HEK293 (cell line): ENCODE data around the gene TMEM167B.

Experiments used
- CTCF ChIA-PET: fragments of 350-600 bp; formaldehyde crosslinking; extraction: SDS; loops from one replicate; lab custom pipeline; 2021; ENCODE audit warnings: antibody characterized with exemption; lab: Yijun Ruan, JAX
- POLR2A ChIA-PET: fragments of 300-600 bp; formaldehyde crosslinking; extraction: SDS; loops from one replicate; lab custom pipeline; 2020; ENCODE audit warnings: antibody characterized with exemption, inconsistent platforms; lab: Yijun Ruan, JAX
- H3K27ac ChIP-seq: fragments of 200-500 bp; sonication (Bioruptor generic); 2 replicates; pipeline ENCODE4 v1.5.1; 2014; ENCODE audit warnings: low read depth, low read length, control low read depth, inconsistent platforms; ENCODE audit errors: extremely low read depth
- H3K36me3 ChIP-seq, 2 experiments: fragments of 200-500 bp in 1 of 2; sonication (Bioruptor generic) in 1 of 2; 1 replicate in 1 of 2; 2 replicates in 1 of 2; pipeline ENCODE4 v1.5.1; 2014 to 2017; ENCODE audit warnings: inconsistent platforms in 2 of 2, low read length in 2 of 2; ENCODE audit not compliant: control insufficient read depth in 2 of 2, insufficient read depth in 1 of 2
- H3K4me1 ChIP-seq: fragments of 200-500 bp; sonication (Bioruptor generic); 2 replicates; pipeline ENCODE4 v1.5.1; 2014; ENCODE audit warnings: mild to moderate bottlenecking, low read length, inconsistent platforms; ENCODE audit not compliant: control insufficient read depth, insufficient read depth
- H3K4me3 ChIP-seq: 2 replicates; pipeline ENCODE4 v1.5.1; 2011; ENCODE audit warnings: low read depth, mild to moderate bottlenecking, control low read depth, low read length, moderate library complexity
- H3K9me3 ChIP-seq: fragments of 200-500 bp; sonication (Bioruptor generic); 2 replicates; pipeline ENCODE4 v1.5.1; 2014; ENCODE audit warnings: low read depth, low read length, inconsistent platforms; ENCODE audit not compliant: control insufficient read depth, insufficient read depth
- GLI4 ChIP-seq: fragments of 450-650 bp; formaldehyde crosslinking; IDR thresholded peaks from 2 replicates; pipeline ENCODE4 v1.5.1; 2016; ENCODE audit warnings: missing biosample characterization, missing genetic modification characterization
- MEIS1 ChIP-seq: sonication (generic); formaldehyde crosslinking; IDR thresholded peaks from 2 replicates; pipeline ENCODE4 v1.8.1; 2022; ENCODE audit warnings: missing genetic modification reagents, mild to moderate bottlenecking, borderline replicate concordance
- SCRT2 ChIP-seq: fragments of 450-650 bp; formaldehyde crosslinking; IDR thresholded peaks from 2 replicates; pipeline ENCODE4 v1.5.1; 2016; ENCODE audit warnings: missing biosample characterization, missing genetic modification characterization
- ZBTB26 ChIP-seq: fragments of 450-650 bp; formaldehyde crosslinking; optimal IDR thresholded peaks from 2 replicates; pipeline ENCODE3; 2016; ENCODE audit warnings: missing biosample characterization, mild to moderate bottlenecking, missing genetic modification characterization
- ZFP41 ChIP-seq: fragments of 450-650 bp; formaldehyde crosslinking; IDR thresholded peaks from 2 replicates; pipeline ENCODE4 v1.5.1; 2016; ENCODE audit warnings: missing biosample characterization, missing genetic modification characterization, borderline replicate concordance
- ZFP69B ChIP-seq: fragments of 450-650 bp; formaldehyde crosslinking; IDR thresholded peaks from 2 replicates; pipeline ENCODE4 v1.5.1; 2016; ENCODE audit warnings: missing biosample characterization, missing genetic modification characterization
- ZNF121 ChIP-seq: fragments of 450-650 bp; formaldehyde crosslinking; IDR thresholded peaks from 2 replicates; pipeline ENCODE4 v1.5.1; 2016; ENCODE audit warnings: missing biosample characterization, missing genetic modification characterization
- ZNF138 ChIP-seq: fragments of 450-650 bp; formaldehyde crosslinking; IDR thresholded peaks from 2 replicates; pipeline ENCODE4 v1.5.1; 2016; ENCODE audit warnings: missing biosample characterization, missing genetic modification characterization, borderline replicate concordance
- ZNF169 ChIP-seq: fragments of 450-650 bp; formaldehyde crosslinking; IDR thresholded peaks from 2 replicates; pipeline ENCODE4 v1.5.1; 2016; ENCODE audit warnings: missing biosample characterization, missing genetic modification characterization
- ZNF175 ChIP-seq: fragments of 450-650 bp; formaldehyde crosslinking; IDR thresholded peaks from 2 replicates; pipeline ENCODE4 v1.5.1; 2016; ENCODE audit warnings: missing biosample characterization, missing genetic modification characterization
- ZNF302 ChIP-seq: fragments of 450-650 bp; formaldehyde crosslinking; IDR thresholded peaks from 2 replicates; pipeline ENCODE4 v1.5.1; 2016; ENCODE audit warnings: missing biosample characterization, missing genetic modification characterization, low read depth
- ZNF324 ChIP-seq: fragments of 450-650 bp; formaldehyde crosslinking; IDR thresholded peaks from 2 replicates; pipeline ENCODE4 v1.5.1; 2016; ENCODE audit warnings: missing biosample characterization, missing genetic modification characterization
- ZNF335 ChIP-seq: fragments of 450-650 bp; formaldehyde crosslinking; conservative IDR thresholded peaks from 2 replicates; pipeline ENCODE4 v1.5.1; 2016; ENCODE audit warnings: missing biosample characterization, missing genetic modification characterization
- ZNF366 ChIP-seq: fragments of 450-650 bp; formaldehyde crosslinking; conservative IDR thresholded peaks from 2 replicates; pipeline ENCODE4 v1.5.1; 2016; ENCODE audit warnings: missing biosample characterization, missing genetic modification characterization
- ZNF391 ChIP-seq: fragments of 450-650 bp; formaldehyde crosslinking; IDR thresholded peaks from 2 replicates; pipeline ENCODE4 v1.5.1; 2016; ENCODE audit warnings: low read depth, missing biosample characterization, missing genetic modification characterization, borderline replicate concordance
- ZNF600 ChIP-seq: fragments of 450-650 bp; formaldehyde crosslinking; IDR thresholded peaks from 2 replicates; pipeline ENCODE4 v1.5.1; 2016; ENCODE audit warnings: missing biosample characterization, missing genetic modification characterization
- ZNF629 ChIP-seq: fragments of 450-650 bp; formaldehyde crosslinking; IDR thresholded peaks from 2 replicates; pipeline ENCODE4 v1.5.1; 2017; ENCODE audit warnings: missing biosample characterization, missing genetic modification characterization
- ZNF660 ChIP-seq: fragments of 450-650 bp; IDR thresholded peaks from 2 replicates; pipeline ENCODE4 v1.5.1; 2018; ENCODE audit warnings: missing biosample characterization, mild to moderate bottlenecking, missing genetic modification characterization
- ZNF677 ChIP-seq: fragments of 450-650 bp; IDR thresholded peaks from 2 replicates; pipeline ENCODE4 v1.5.0; 2018; ENCODE audit warnings: missing biosample characterization, mild to moderate bottlenecking, missing genetic modification characterization, moderate library complexity
- ZNF692 ChIP-seq: fragments of 450-650 bp; formaldehyde crosslinking; IDR thresholded peaks from 2 replicates; pipeline ENCODE4 v1.5.1; 2016; ENCODE audit warnings: missing biosample characterization, missing genetic modification characterization
- ZNF76 ChIP-seq: fragments of 450-650 bp; formaldehyde crosslinking; IDR thresholded peaks from 2 replicates; pipeline ENCODE4; 2016; ENCODE audit warnings: low read depth, missing biosample characterization, missing genetic modification characterization, borderline replicate concordance
- ZNF792 ChIP-seq: fragments of 450-650 bp; formaldehyde crosslinking; IDR thresholded peaks from 2 replicates; pipeline ENCODE4 v1.5.1; 2016; ENCODE audit warnings: missing biosample characterization, missing genetic modification characterization

Gene TMEM167B

DNA sequence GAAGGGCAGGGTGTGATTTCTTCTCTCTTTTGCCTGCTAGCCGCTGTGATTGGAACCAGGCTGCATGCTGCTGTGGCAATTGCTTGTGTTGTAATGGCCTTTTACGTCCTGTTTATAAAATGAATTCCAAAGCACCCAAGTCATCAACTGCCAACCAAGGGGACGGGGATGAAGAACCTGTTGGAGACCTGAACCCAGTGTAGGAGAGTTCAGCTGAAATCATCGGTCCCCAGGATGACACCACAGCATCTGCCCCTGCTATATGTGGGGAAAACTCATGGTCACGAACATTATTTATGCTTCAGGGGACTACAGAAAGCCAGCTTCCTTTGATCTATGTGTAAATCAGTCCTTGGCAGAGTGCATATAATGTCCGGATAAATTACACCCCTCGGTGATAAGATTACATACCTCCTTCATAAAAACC lies 3.8 kb downstream of the TMEM167B start (continued):
- TF ChIP-seq ZNF335 (tag by site-specific recombination), result peak; percentile 27; the same call in 1 of the 2 replicates
- peak; percentile 65 for TF ChIP-seq ZNF629
- peak; percentile 90 for TF ChIP-seq ZNF600 (tag by site-specific recombination)

DNA sequence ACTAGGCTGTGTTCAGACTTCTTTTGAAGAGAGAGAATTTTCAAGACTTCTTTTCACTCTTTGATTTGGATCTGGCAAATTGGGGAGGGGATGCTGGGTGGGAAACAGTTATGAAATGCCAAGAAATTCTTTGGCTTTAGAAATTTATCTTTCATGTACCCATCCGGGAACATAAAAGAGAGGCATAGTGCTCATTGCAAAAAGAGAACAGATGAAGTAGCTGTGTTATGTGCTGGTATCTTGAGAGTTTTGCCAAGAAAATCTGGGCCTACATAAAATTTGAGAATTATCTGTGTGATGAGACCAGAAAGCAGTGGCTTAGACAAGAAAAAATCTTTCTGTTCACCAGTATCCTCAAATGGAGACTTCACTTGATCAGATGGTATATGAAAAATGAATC lies 4.3 kb downstream of the TMEM167B start:
- CTCF ChIA-PET, result no interaction called here
- Histone ChIP-seq H3K4me3 (no peak overlapping the region), H3K27ac (no peak overlapping the region), H3K9me3 (no peaks in the 10 kb centered on the region)
- TF ChIP-seq ZNF138 (tag by site-specific recombination) (no peak), SCRT2 (no peak), ZNF366 (tag by site-specific recombination) (0 out of 2 replicates have a peak, but pooled peaks have one; percentile 9), ZNF169 (no peak)
- TF ChIP-seq, all 188 proteins: peak for 1
- Histone ChIP-seq H3K36me3 (peaks cover 3 to 28% of the 10 kb centered on the region in 2 experiments; a peak in 2 of 3 replicates), H3K4me1 (no peaks in the 10 kb centered on the region)
- POLR2A ChIA-PET, result interaction anchor here (1.1 to 1.4 kb wide), 2 partner anchors 19 to 53 kb away, joined by 3 to 4 read pairs; partner anchors contain the start of genes TAF13 and WDR47

DNA sequence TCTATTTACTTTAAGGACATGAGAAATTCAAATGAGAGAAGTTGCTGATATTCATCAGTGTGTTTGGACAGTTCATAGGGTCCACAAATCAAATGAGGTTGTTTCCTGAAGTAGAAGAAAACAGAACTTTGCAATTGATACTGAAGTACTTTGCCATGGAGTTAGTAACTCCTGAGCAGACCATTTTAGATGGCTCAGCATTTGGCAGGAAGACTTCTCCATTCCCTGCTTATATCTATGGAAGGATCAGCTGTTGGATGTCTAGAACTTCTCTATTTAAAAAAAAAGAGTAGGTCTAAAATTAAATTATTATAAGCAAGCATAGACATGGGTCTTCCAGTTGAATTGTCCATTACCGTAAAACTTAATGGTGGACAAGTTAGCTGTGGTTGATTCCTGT lies 5.1 kb downstream of the TMEM167B start:
- Histone ChIP-seq H3K4me1 (no peaks in the 10 kb centered on the region), H3K27ac (no peak overlapping the region), H3K4me3 (no peak overlapping the region), H3K36me3 (peaks cover 3 to 28% of the 10 kb centered on the region in 2 experiments; a peak in 2 of 3 replicates), H3K9me3 (no peaks in the 10 kb centered on the region)
- POLR2A ChIA-PET, result interaction anchor here (1.4 kb wide), 1 partner anchor 54 kb away, joined by 3 read pairs; the partner anchor contains the start of gene WDR47
- CTCF ChIA-PET, result interaction anchor here (1.4 kb wide), 1 partner anchor 17 kb away, joined by 6 read pairs; a partner anchor contains a TSS
- TF ChIP-seq MEIS1 (CRISPR knock-in tag), result no peak
- no peak for TF ChIP-seq ZNF302 (tag by site-specific recombination)
- no peak for TF ChIP-seq ZNF660 (tag by site-specific recombination)
- no peak for TF ChIP-seq ZNF792
- TF ChIP-seq ZNF391 (tag by site-specific recombination), result no peak

DNA sequence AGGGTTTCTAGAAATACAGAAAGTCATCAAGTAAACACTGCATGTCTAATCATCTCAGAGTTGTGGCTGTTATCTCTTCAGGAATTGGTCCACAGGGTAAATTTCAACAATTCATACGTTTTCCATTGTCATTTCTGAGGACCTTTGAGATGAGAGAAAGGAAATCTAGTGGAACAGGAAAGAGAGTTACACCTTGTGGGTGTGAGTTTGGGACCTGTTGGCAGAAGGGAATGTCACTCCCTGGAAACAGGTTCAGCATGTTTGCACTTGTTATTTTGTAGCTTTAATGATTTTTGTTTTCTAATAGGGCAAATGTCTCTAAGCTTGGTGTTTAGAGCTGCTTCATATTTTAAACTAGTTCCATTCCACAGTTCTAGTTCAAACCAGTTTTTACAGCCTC lies 5.6 kb downstream of the TMEM167B start:
- no peaks in the 10 kb centered on the region for H3K9me3 ChIP-seq
- ChIA-PET CTCF (interaction anchor here (1.4 kb wide), 1 partner anchor 16 kb away, joined by 6 read pairs; a partner anchor contains a TSS), POLR2A (interaction anchor here (1.4 kb wide), 1 partner anchor 54 kb away, joined by 3 read pairs; the partner anchor contains the start of gene WDR47)
- H3K4me3 ChIP-seq, result no peak overlapping the region
- peaks cover 3 to 28% of the 10 kb centered on the region in 2 experiments; a peak in 2 of 3 replicates for H3K36me3 ChIP-seq
- TF ChIP-seq SCRT2, result peak; percentile 77
- no peak for TF ChIP-seq GLI4 (tag by site-specific recombination)
- no peak overlapping the region for H3K27ac ChIP-seq
- H3K4me1 ChIP-seq, result no peaks in the 10 kb centered on the region

DNA sequence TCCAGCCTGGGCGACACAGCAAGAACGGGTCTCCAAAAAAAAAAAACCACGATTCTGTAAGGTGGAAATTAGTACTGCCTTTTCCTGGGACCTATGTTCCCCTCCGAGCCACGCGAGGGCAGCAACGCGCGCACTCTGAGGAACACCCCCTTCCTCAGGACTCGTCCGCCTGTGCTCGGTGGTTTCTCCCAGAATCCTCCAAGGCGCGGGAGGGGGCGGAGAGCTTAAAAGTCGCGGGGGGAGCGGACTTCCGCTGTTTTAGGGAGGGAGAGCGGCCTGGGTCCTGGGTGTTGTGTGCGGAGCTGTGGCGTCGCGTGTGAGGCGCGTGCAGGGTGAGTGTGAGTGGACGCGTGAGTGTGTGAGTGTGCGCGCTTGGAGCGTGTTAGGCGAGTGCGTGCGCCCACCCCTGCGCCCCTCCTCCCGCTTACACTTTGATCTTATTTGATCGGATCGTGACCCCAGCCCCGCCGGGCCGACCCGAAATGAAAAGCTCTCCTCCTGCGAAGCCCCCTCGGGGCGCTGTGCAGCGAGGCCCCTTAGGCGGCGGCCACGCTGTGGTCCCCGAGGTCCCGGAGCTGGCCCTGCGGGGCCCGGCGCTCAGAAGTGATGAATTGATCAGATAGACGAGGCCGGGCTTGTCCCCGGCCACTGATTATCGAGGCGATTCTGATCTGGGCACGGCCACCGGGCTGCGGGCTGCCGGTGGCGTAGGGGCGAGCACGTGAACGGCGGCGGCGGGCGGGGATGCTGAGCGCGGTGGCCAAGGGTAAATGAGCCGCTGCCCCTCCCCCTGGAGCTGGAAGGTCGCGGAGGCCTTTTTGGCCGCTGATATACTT lies 9.6 kb downstream of the TMEM167B start:
- H3K27ac ChIP-seq, result peak overlapping the region; percentile 86
- no peaks in the 10 kb centered on the region for H3K4me1 ChIP-seq
- ChIA-PET CTCF (interaction anchor here (0.6 to 2.8 kb wide), 35 partner anchors 8 to 520 kb away, joined by 3 to 44 read pairs (median 3); partner anchors contain the start of gene TMEM167B), POLR2A (interaction anchor here (0.5 to 2.4 kb wide), 66 partner anchors 8 to 1562 kb away, joined by 3 to 68 read pairs (median 4); partner anchors contain the start of genes ATXN7L2, CELSR2, CLCC1 and EEIG2)
- H3K36me3 ChIP-seq, result peaks cover 0 to 14% of the 10 kb centered on the region in 2 experiments; a peak in 2 of 3 replicates
- peak overlapping the region; percentile 82 for H3K4me3 ChIP-seq
- no peaks in the 10 kb centered on the region for H3K9me3 ChIP-seq
- TF ChIP-seq ZNF76 (tag by site-specific recombination) (peak; percentile 96), ZNF677 (no peak), ZNF121 (tag by site-specific recombination) (0 out of 2 replicates have a peak, but pooled peaks have one; percentile 35), ZNF692 (tag by site-specific recombination) (peak; percentile 86), ZNF600 (tag by site-specific recombination) (no peak), ZFP41 (no peak), ZFP69B (peak; percentile 77), ZNF324 (tag by site-specific recombination) (peak; percentile 90; the same call in 1 of the 2 replicates), ZBTB26 (tag by site-specific recombination) (peak; percentile 99), ZNF175 (tag by site-specific recombination) (no peak), MEIS1 (CRISPR knock-in tag) (no peak)
